Ascending aorta (tissue), 2 donors: ENCODE results near the gene COL4A2. TPM values are rescaled to one million over a fixed set of nuclear protein-coding genes. Genes with fewer than 3 reads are reported as not detected.

ENCODE experiments used
- DNase-seq, 2 donors: peaks; one replicate each; pipeline ENCODE4 v3.0.0-alpha.2; 2019; ENCODE audit warnings: low spot score in 2 of 2
- H3K27ac ChIP-seq, 2 donors: fragments of 200-600 bp; sonication (generic); one replicate each; pipeline ENCODE4 v1.5.1; 2016 to 2017; ENCODE audit warnings: mild to moderate bottlenecking in 1 of 2
- H3K27me3 ChIP-seq: fragments of 200-600 bp; sonication (generic); one replicate; pipeline ENCODE4 v1.5.1; 2017
- H3K36me3 ChIP-seq, 2 donors: fragments of 200-600 bp; sonication (generic); one replicate each; pipeline ENCODE4 v1.5.1; 2016
- H3K4me1 ChIP-seq, 2 donors: fragments of 200-600 bp; sonication (generic); one replicate each; pipeline ENCODE4 v1.5.1; 2016 to 2017; ENCODE audit warnings: mild to moderate bottlenecking in 1 of 2
- H3K4me3 ChIP-seq, 2 donors: fragments of 200-600 bp; sonication (generic); one replicate each; pipeline ENCODE4 v1.5.1; 2016 to 2017; ENCODE audit warnings: mild to moderate bottlenecking in 1 of 2
- H3K9me3 ChIP-seq, 2 donors: fragments of 200-600 bp; sonication (generic); one replicate each; pipeline ENCODE4 v1.5.1; 2016
- CTCF ChIP-seq, 3 experiments: fragments of 200-600 bp in 2 of 3; fragments of 450-650 bp in 1 of 3; sonication (generic) in 2 of 3; IDR thresholded peaks; one replicate each; pipeline ENCODE4 v1.5.1; 2016 to 2019; ENCODE audit warnings: antibody characterized with exemption in 3 of 3, mild to moderate bottlenecking in 1 of 3, moderate library complexity in 1 of 3
- intact Hi-C: fragments of 100-400 bp; cut with DNase I; formaldehyde crosslinking; loops from one replicate; pipeline ENCODE4 v1.15.1; 2023
- total RNA-seq: library from RNA; depleted of rRNA; stranded (reverse); fragments of >200 nt; gene quantifications from one replicate; pipeline ENCODE4 v1.1.0, GENCODE V29; 2016

The COL4A2 gene
- total RNA-seq, 1 donor from 2014 or later: 1,227 TPM

GRCh38 chr13:110265341-110265681, 41.8 kb upstream of the COL4A2 start:
- Histone ChIP-seq H3K4me3 (peak overlapping the region in 1 of 2 donors; percentile 21), H3K27ac (peak overlapping the region; percentile 75 to 79), H3K27me3 (no peaks in the 10 kb centered on the region), H3K36me3 (peaks cover 0 to 5% of the 10 kb centered on the region in 2 donors), H3K4me1 (peaks cover 12 to 85% of the 10 kb centered on the region in 2 donors), H3K9me3 (no peaks in the 10 kb centered on the region)
- no peak for TF ChIP-seq CTCF (IDR thresholded peaks at IDR 0.05)
- intact Hi-C loops: loop anchor here (5.0 kb wide), 1 partner anchor 37 kb away; no protein-coding TSS in a partner anchor
- peak in 1 of 2 donors; percentile 64 for DNase-seq

GRCh38 chr13:110265682-110266430, 41.2 kb upstream of the COL4A2 start:
- no peak for TF ChIP-seq CTCF (IDR thresholded peaks at IDR 0.05)
- peak; percentile 41 to 92 for DNase-seq
- Histone ChIP-seq H3K27ac (peak overlapping the region; percentile 75 to 79), H3K9me3 (no peaks in the 10 kb centered on the region), H3K4me1 (peaks cover 12 to 89% of the 10 kb centered on the region in 2 donors), H3K36me3 (peaks cover 0 to 5% of the 10 kb centered on the region in 2 donors), H3K4me3 (peak overlapping the region; percentile 21 to 23), H3K27me3 (no peaks in the 10 kb centered on the region)
- intact Hi-C loops: loop anchor here (5.0 kb wide), 1 partner anchor 36 kb away; no protein-coding TSS in a partner anchor

GRCh38 chr13:110266431-110266809, 40.7 kb upstream of the COL4A2 start:
- Histone ChIP-seq H3K9me3 (no peaks in the 10 kb centered on the region), H3K27me3 (no peaks in the 10 kb centered on the region), H3K36me3 (peaks cover 0 to 5% of the 10 kb centered on the region in 2 donors), H3K4me3 (peak overlapping the region; percentile 21 to 23), H3K27ac (peak overlapping the region; percentile 75 to 79), H3K4me1 (peaks cover 12 to 90% of the 10 kb centered on the region in 2 donors)
- intact Hi-C loops: loop anchor here (5.0 kb wide), 1 partner anchor 36 kb away; no protein-coding TSS in a partner anchor
- TF ChIP-seq CTCF (IDR thresholded peaks at IDR 0.05): no peak
- DNase-seq: no peak

GRCh38 chr13:110266983-110267382, 40.1 kb upstream of the COL4A2 start:
- intact Hi-C loops: loop anchor here (5.0 kb wide), 1 partner anchor 35 kb away; no protein-coding TSS in a partner anchor
- Histone ChIP-seq H3K27me3 (no peaks in the 10 kb centered on the region), H3K9me3 (no peaks in the 10 kb centered on the region), H3K4me3 (peak overlapping the region in 1 of 2 donors; percentile 21), H3K27ac (peak overlapping the region; percentile 37 to 79), H3K36me3 (peaks cover 0 to 5% of the 10 kb centered on the region in 2 donors), H3K4me1 (peaks cover 12 to 86% of the 10 kb centered on the region in 2 donors)
- TF ChIP-seq CTCF (IDR thresholded peaks at IDR 0.05): no peak
- DNase-seq: peak in 1 of 2 donors; percentile 60

GRCh38 chr13:110268061-110268460, 39.0 kb upstream of the COL4A2 start:
- H3K4me1 ChIP-seq: peaks cover 12 to 79% of the 10 kb centered on the region in 2 donors
- peak in 1 of 2 donors; percentile 65 for DNase-seq
- TF ChIP-seq CTCF (IDR thresholded peaks at IDR 0.05): no peak
- intact Hi-C loops: loop anchor here (5.0 kb wide), 1 partner anchor 34 kb away; no protein-coding TSS in a partner anchor
- no peaks in the 10 kb centered on the region for H3K9me3 ChIP-seq
- no peaks in the 10 kb centered on the region for H3K27me3 ChIP-seq
- no peak overlapping the region for H3K4me3 ChIP-seq
- H3K36me3 ChIP-seq: peaks cover 8 to 13% of the 10 kb centered on the region in 2 donors
- H3K27ac ChIP-seq: peak overlapping the region; percentile 40 to 79
